Measurements from ENCODE around the gene NRL.
A peak's percentile ranks its signal among the peaks of the same experiment; 100 is the strongest.

NRL gene

DNA sequence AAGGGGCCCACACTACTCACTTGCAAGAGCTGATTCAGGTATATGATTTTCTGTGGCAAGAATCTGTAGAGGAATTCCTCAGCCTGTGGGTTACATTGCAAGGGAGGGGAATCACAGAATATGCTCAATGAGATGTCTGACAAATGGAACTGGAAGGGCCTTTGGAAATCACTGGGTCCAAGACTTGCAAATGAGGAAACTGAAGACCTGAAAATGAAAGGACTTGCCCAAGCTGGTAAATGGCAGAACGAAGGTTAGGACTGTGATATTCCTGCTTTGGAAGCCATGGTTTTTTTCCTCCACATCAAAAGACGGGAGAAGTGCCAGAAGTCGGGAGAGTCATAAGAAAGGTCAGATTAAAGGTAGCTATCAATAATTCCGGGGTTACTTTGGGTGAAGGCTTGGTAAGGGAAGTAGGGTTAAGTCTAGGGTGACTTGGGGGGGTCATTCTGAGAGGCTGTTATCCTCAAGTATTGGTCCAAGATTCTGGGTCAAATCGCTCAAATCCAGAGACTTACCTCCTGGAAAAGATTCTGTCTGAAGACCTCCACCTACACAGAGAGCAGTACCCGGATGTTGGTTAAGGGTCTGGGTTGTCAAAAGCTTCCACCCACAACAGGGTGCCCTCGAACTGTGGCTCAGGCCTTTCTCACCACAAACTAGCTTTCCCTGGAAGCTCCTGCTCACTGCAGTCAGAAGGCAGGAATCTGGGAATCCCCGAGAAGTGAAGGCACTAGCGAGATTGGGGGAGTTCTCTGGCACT, 31.1 kb upstream of the NRL start:
- DNase-seq: no peak
- intact Hi-C loops (cut with DNase I): loop anchor here (2.0 kb wide), 1 partner anchor 15 kb away; the partner anchor contains the start of gene IRF9

- peak in 1 of 10 donors; percentile 54 for DNase-seq
- intact Hi-C loops (cut with DNase I): no loop called here
Observed at GRCh38 chr14:24145219-24145618, 30.5 kb upstream of the NRL start.

GRCh38 chr14:24144451-24144850, 29.7 kb upstream of the NRL start:
- no peak for DNase-seq
- intact Hi-C loops (cut with DNase I): no loop called here

DNA sequence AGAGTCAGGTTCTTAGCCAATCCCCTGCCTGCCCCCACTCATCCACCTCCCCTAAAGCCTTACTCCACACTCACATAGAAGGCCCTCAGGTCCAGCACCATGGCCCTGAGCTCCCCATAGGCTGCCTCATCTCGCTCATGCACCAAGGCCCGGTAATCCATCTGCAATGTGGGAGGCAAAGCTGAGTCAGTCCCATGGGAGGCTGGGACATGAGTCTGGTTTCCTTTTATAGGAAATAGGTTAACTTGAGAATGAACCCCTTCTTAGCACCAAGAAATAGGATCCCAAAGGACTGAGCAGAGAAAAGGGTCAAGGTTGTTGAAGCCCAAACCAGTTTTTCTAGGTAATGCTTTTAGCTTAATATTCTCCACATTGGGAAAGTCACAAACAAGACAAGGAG, 28.8 kb upstream of the NRL start:
- intact Hi-C loops (cut with DNase I): no loop called here
- DNase-seq: no peak

DNA sequence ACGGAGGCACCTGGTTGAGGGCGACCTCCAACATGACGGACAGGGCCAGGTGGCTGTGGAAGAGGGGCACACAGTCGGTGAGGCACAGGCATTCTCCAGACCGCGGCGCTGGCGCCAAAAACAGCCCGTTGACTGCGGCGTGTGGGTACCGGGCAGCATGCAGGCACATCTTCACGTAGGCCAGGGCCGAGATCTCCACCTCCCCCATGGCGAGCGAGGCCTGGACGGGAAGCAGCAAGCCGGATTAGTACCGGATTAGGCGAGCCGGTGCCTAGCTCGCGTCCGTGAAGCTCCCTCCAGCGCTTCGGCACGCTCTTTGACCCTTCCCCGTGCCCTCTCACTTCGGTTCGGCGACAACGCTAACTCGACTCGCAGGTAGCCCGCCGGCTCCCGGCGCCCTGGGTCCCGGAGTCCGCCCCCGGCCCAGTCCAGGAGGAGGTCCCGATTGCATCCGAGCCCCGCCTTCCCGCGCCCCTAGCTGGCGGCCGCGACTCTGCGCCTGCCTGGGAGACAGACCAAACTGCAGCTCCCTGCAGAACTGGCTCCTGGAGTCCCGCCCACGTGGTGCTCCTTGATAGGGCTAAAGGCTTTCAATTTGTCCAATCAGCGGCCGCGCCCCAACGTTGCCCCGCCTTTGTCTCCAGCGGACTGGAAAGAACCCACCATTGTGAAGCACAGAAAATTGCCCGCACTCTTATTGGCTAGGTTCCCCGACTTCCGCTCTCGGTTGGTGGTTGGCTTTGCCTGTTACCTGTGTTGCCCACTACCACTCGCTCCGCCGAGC, 26.5 kb upstream of the NRL start, which contains the start of gene EMC9:
Gene EMC9, minus strand, starts transcription at position 495 of the 784 bp plus-strand sequence. Its CDS starts 287 bp downstream, at position 208.
- intact Hi-C loops (cut with DNase I): loop anchor here (2.0 kb wide), 1 partner anchor 26 kb away; the partner anchor contains the start of genes DCAF11 and NRL
- DNase-seq: peak; percentile 99 to 100 (median 100)

DNA sequence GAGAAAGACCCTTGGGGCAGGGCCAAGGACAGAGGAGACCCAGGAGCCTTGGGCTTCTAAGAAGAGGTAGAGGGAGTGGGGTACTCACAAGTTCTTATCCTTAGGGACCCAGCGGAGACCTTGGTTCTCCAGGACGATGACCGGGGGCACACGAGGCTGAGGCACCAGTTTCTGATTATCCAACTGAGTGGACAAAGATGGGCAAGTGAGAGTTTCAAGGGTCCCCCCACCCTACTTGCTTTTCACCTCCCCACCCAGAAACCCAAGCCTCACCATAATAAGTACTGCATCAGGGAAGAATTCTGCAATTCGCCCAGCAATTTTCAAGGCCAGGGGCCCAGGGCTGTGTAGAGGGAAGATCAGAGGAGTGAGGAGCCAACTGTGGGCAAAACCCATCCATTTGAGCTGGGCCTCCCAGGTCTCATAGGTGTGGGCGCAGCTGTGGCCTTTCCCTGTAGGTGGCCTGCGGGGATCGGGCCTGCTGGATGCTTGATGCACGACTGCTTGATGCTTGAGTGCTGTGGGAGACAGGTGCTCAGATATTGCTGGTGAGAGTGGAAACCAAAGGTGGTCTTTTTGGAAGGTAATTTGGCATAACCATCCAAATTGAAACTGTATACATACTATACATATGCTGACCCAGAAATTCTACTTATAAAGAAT, 24.7 kb upstream of the NRL start:
- peak in 1 of 10 donors; percentile 81 for DNase-seq
- intact Hi-C loops (cut with DNase I): no loop called here

DNA sequence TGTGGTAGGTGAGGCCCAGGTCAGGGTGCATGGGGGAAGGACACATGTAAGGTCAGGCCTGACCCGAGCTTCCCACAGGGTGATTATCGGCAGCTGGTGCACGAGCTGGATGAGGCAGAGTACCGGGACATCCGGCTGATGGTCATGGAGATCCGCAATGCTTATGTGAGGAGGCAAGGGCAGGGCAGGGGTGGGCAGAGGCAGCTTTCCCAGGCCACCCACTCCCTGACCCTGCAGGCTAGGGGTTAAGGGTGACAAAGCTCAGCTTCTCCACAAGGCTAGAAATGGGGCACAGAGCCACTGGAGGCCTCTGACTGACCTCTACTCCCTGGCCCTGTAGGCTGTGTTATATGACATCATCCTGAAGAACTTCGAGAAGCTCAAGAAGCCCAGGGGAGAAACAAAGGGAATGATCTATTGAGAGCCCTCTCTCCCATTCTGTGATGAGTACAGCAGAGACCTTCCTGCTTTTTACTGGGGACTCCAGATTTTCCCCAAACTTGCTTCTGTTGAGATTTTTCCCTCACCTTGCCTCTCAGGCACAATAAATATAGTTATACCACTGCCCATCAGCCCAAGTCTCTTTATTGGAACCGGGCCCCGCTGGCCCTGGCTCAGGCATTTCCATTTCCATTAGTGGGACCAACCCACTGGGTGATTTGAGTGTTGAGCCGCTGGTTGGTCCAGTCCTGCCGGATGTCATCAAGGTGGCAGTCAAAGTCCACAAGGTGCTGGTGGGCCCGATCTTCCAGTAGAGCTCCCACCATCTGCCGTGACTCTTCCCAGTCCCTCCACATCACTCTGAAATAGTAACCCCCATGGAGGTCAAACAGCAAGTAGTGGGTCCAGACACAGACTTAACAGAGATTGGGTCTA, 23.9 kb upstream of the NRL start:
- peak in 1 of 10 donors; percentile 61 for DNase-seq
- intact Hi-C loops (cut with DNase I): no loop called here

DNA sequence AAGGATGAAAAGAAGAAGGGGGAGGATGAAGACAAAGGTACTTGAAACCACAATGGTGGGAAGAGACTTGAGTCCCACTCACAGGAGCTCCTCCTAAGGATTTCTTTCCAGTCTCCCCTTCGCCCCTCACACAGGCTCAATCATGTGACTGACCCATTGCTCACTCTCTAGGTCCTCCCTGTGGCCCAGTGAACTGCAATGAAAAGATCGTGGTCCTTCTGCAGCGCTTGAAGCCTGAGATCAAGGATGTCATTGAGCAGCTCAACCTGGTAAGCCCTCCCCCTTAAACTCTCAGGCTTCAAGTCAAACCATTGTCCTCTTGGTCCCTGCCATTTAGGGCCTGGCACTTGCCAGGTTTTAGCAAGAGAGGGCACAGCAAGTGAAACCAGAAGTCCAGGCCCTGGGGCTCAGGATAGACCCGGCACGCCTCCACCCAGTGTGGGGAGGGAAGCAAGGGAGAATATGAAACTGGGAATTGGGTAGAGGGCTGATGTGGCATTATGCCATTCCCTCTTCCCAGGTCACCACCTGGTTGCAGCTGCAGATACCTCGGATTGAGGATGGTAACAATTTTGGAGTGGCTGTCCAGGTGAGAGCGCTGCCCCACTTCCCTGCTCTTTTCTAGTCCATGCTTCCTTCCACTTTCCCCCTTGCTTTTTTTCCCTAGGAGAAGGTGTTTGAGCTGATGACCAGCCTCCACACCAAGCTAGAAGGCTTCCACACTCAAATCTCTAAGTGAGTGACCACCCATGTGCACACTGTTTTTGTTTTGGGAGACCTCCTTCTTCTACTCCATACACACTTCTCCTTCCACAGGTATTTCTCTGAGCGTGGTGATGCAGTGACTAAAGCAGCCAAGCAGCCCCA, 23.0 kb upstream of the NRL start:
- peak in 1 of 10 donors; percentile 11 for DNase-seq
- intact Hi-C loops (cut with DNase I): no loop called here

- DNase-seq: peak in 1 of 10 donors; percentile 66
- intact Hi-C loops (cut with DNase I): no loop called here
Observed at GRCh38 chr14:24136684-24137528, 22.2 kb upstream of the NRL start.

- intact Hi-C loops (cut with DNase I): no loop called here
Observed at GRCh38 chr14:24135834-24136683, 21.3 kb upstream of the NRL start, which contains the start of gene PSME1. Gene PSME1, plus strand, starts transcription at chr14:24136194. Its CDS starts 69 bp downstream, at chr14:24136263.

GRCh38 chr14:24135584-24135833, 20.8 kb upstream of the NRL start:
- DNase-seq: no peak
- intact Hi-C loops (cut with DNase I): no loop called here

More at GRCh38 chr14:24135834-24136683, 21.3 kb upstream of the NRL start, which contains the start of gene PSME1:
- peak; percentile 87 to 99 (median 94) for DNase-seq

DNA sequence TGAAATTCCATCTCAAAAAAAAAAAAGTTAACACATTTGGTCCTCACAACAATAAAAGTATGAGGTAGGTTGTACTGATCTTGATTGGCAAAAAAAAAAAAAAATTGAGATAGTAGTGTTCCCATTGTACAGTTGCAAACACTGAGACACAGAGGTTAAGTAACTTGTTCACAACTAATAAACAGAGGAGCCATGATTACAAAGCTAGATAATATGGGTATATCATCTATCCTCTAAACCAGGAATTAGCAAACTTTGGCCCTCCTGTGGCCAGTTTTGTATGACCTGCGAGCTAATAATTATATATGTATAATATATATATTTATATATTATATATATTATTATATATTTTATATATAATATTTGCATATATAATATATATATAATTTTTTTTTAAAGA, 19.0 kb upstream of the NRL start:
- intact Hi-C loops (cut with DNase I): no loop called here
- no peak for DNase-seq

GRCh38 chr14:24132976-24133375, 18.2 kb upstream of the NRL start:
- intact Hi-C loops (cut with DNase I): no loop called here
- DNase-seq: no peak

- intact Hi-C loops (cut with DNase I): no loop called here
- peak in 1 of 10 donors; percentile 77 for DNase-seq
Observed at GRCh38 chr14:24132061-24132685, 17.4 kb upstream of the NRL start.

DNA sequence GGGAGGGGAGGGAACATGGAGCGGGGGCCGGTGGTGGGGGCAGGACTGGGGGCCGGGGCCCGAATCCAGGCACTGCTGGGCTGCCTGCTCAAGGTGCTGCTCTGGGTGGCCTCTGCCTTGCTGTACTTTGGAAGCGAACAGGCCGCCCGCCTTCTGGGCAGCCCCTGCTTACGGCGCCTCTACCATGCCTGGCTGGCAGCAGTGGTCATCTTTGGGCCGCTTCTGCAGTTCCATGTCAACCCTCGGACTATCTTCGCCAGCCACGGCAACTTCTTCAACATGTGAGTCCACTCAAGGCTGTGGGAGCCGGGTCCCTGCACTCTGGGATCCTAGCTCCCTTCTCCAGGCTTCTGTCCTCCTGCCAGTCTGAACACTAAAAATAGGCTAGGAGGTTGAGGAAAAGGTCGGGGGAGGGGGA, 16.8 kb upstream of the NRL start:
- DNase-seq: no peak

GRCh38 chr14:24130717-24131548, 16.2 kb upstream of the NRL start:
- DNase-seq: peak in 1 of 10 donors; percentile 45
- intact Hi-C loops (cut with DNase I): no loop called here

More for the DNA sequence above, 16.8 kb upstream of the NRL start:
- intact Hi-C loops (cut with DNase I): no loop called here
